Measurements from ENCODE around the gene PLLP. TPM values are rescaled to one million over a fixed set of nuclear protein-coding genes. Genes with fewer than 3 reads are reported as not detected.

PLLP gene
- total and polyA plus RNA-seq, 2 experiments from 2014 or later = 1.3 to 6.1 TPM

Small RNA genes within 50 kb of the gene (small RNA-seq; reads per million reads assigned to genes)
- gene AC108081.1 (ENCODE audit: low replicate concordance) = not detected

Other genes with a start within 250 kb of the PLLP start
- gene CPNE2, start 192.1 kb downstream of the PLLP start, total RNA-seq (2014; rRNA removed; shearing (Covaris generic)) = 11.3 and 14.2 TPM in 2 replicates
- 7.1 and 9.5 TPM in 2 replicates for gene CPNE2, start 192.1 kb downstream of the PLLP start, polyA plus RNA-seq (2016; fragmentation: Nextera tagmentation; extraction: Ambion mirVana)
- 78.0 and 111 TPM in 2 replicates for gene PSME3IP1, start 98.6 kb downstream of the PLLP start, total RNA-seq (2014; rRNA removed; shearing (Covaris generic))
- gene PSME3IP1, start 98.6 kb downstream of the PLLP start, polyA plus RNA-seq (2016; fragmentation: Nextera tagmentation; extraction: Ambion mirVana) = 93.2 and 105 TPM in 2 replicates
- gene RSPRY1, start 98.3 kb downstream of the PLLP start, total RNA-seq (2014; rRNA removed; shearing (Covaris generic)) = 35.9 and 39.7 TPM in 2 replicates
- 20.4 and 25.8 TPM in 2 replicates for gene RSPRY1, start 98.3 kb downstream of the PLLP start, polyA plus RNA-seq (2016; fragmentation: Nextera tagmentation; extraction: Ambion mirVana)
- 13.2 and 13.4 TPM in 2 replicates for gene ARL2BP, start 39.4 kb downstream of the PLLP start, total RNA-seq (2014; rRNA removed; shearing (Covaris generic))
- gene ARL2BP, start 39.4 kb downstream of the PLLP start, polyA plus RNA-seq (2016; fragmentation: Nextera tagmentation; extraction: Ambion mirVana) = 10.3 and 10.9 TPM in 2 replicates
- gene CCL22, start 74.1 kb upstream of the PLLP start, total RNA-seq (2014; rRNA removed; shearing (Covaris generic)) = not detected in 2 replicates
- gene CCL22, start 74.1 kb upstream of the PLLP start, polyA plus RNA-seq (2016; fragmentation: Nextera tagmentation; extraction: Ambion mirVana) = 0.19 and 0.42 TPM in 2 replicates
- gene CX3CL1, start 87.8 kb upstream of the PLLP start, total RNA-seq (2014; rRNA removed; shearing (Covaris generic)) = 0.16 and 2.8 TPM in 2 replicates
- gene CX3CL1, start 87.8 kb upstream of the PLLP start, polyA plus RNA-seq (2016; fragmentation: Nextera tagmentation; extraction: Ambion mirVana) = 0.24 and 0.30 TPM in 2 replicates
- gene CCL17, start 120.1 kb upstream of the PLLP start, total RNA-seq (2014; rRNA removed; shearing (Covaris generic)) = not detected in 2 replicates
- not detected in 2 replicates for gene CCL17, start 120.1 kb upstream of the PLLP start, polyA plus RNA-seq (2016; fragmentation: Nextera tagmentation; extraction: Ambion mirVana)
- 70.3 and 75.4 TPM in 2 replicates for gene CIAPIN1, start 162.7 kb upstream of the PLLP start, total RNA-seq (2014; rRNA removed; shearing (Covaris generic))
- gene CIAPIN1, start 162.7 kb upstream of the PLLP start, polyA plus RNA-seq (2016; fragmentation: Nextera tagmentation; extraction: Ambion mirVana) = 36.5 and 40.0 TPM in 2 replicates
- gene COQ9, start 162.8 kb upstream of the PLLP start, total RNA-seq (2014; rRNA removed; shearing (Covaris generic)) = 24.7 and 36.3 TPM in 2 replicates
- 26.6 and 28.6 TPM in 2 replicates for gene COQ9, start 162.8 kb upstream of the PLLP start, polyA plus RNA-seq (2016; fragmentation: Nextera tagmentation; extraction: Ambion mirVana)
- gene POLR2C, start 178.0 kb upstream of the PLLP start, total RNA-seq (2014; rRNA removed; shearing (Covaris generic)) = 107 and 123 TPM in 2 replicates
- 36.4 and 37.6 TPM in 2 replicates for gene POLR2C, start 178.0 kb upstream of the PLLP start, polyA plus RNA-seq (2016; fragmentation: Nextera tagmentation; extraction: Ambion mirVana)
- gene DOK4, start 201.8 kb upstream of the PLLP start, total RNA-seq (2014; rRNA removed; shearing (Covaris generic)) = 26.6 and 29.1 TPM in 2 replicates
- gene DOK4, start 201.8 kb upstream of the PLLP start, polyA plus RNA-seq (2016; fragmentation: Nextera tagmentation; extraction: Ambion mirVana) = 11.4 and 12.9 TPM in 2 replicates

Measured in GM23338 (cell line).